HuH-7 (cell line): Measurements from ENCODE around the gene GABRG3.
"Not testable (repeated sequence)": the region's sequence is repeated elsewhere in the genome, so short reads cannot be mapped to it uniquely, and the experiment has no call there.

ENCODE experiments used
- DNase-seq: peaks from one replicate; pipeline ENCODE4 v3.0.0; 2011; ENCODE audit warnings: low spot score

GABRG3 gene

GRCh38 chr15:27003003-27003402, 32.0 kb downstream of the GABRG3 start:
- DNase-seq = not testable (repeated sequence)

- DNase-seq = not testable (repeated sequence)
These were observed 33.2 kb downstream of the GABRG3 start for GRCh38 chr15:27004226-27004625.

GRCh38 chr15:27017168-27017809, 46.3 kb downstream of the GABRG3 start:
- DNase-seq = peak; percentile 63

- DNase-seq = no peak
These were observed 48.7 kb downstream of the GABRG3 start for GRCh38 chr15:27019687-27020086.

GRCh38 chr15:27025481-27025966, 54.5 kb downstream of the GABRG3 start:
- DNase-seq = no peak

- no peak for DNase-seq
These were observed 56.2 kb downstream of the GABRG3 start for GRCh38 chr15:27027229-27027628.

- no peak for DNase-seq
These were observed 58.0 kb downstream of the GABRG3 start for GRCh38 chr15:27028858-27029477.

GRCh38 chr15:27036210-27036609, 65.2 kb downstream of the GABRG3 start:
- DNase-seq = no peak

GRCh38 chr15:27037501-27037900, 66.5 kb downstream of the GABRG3 start:
- no peak for DNase-seq

GRCh38 chr15:27039152-27039551, 68.2 kb downstream of the GABRG3 start:
- DNase-seq = no peak

GRCh38 chr15:27042230-27042629, 71.2 kb downstream of the GABRG3 start:
- DNase-seq = no peak

- no peak for DNase-seq
These were observed 71.7 kb downstream of the GABRG3 start for GRCh38 chr15:27042646-27043045.

- no peak for DNase-seq
These were observed 72.8 kb downstream of the GABRG3 start for GRCh38 chr15:27043770-27044169.

GRCh38 chr15:27045796-27046195, 74.8 kb downstream of the GABRG3 start:
- DNase-seq = no peak

GRCh38 chr15:27046880-27047279, 75.9 kb downstream of the GABRG3 start:
- DNase-seq = no peak

- DNase-seq = no peak
These were observed 79.2 kb downstream of the GABRG3 start for GRCh38 chr15:27050163-27050562.

- DNase-seq = no peak
These were observed 83.4 kb downstream of the GABRG3 start for GRCh38 chr15:27054426-27054825.

GRCh38 chr15:27057904-27058645, 87.1 kb downstream of the GABRG3 start:
- DNase-seq = no peak

GRCh38 chr15:27058939-27059338, 88.0 kb downstream of the GABRG3 start:
- no peak for DNase-seq

GRCh38 chr15:27059610-27060202, 88.7 kb downstream of the GABRG3 start:
- DNase-seq = peak; percentile 46

GRCh38 chr15:27061739-27062138, 90.8 kb downstream of the GABRG3 start:
- DNase-seq = no peak

GRCh38 chr15:27062951-27063350, 92.0 kb downstream of the GABRG3 start:
- DNase-seq = no peak

- no peak for DNase-seq
These were observed 93.1 kb downstream of the GABRG3 start for GRCh38 chr15:27064080-27064479.
